HepG2 (cell line): ENCODE measurements around the gene UGT1A4. TPM values are rescaled to one million over a fixed set of nuclear protein-coding genes. Genes with fewer than 3 reads are reported as not detected.
A peak's percentile ranks its signal among the peaks of the same experiment; 100 is the strongest.

Experiments used
- CCAR2 ChIP-seq: fragments of 200-400 bp; formaldehyde crosslinking; optimal IDR thresholded peaks from 2 replicates; pipeline ENCODE3; 2018; ENCODE audit warnings: low read depth, mild to moderate bottlenecking, low read length, moderate library complexity
- CREB3 ChIP-seq: sonication (generic); formaldehyde crosslinking; IDR thresholded peaks from 2 replicates; pipeline ENCODE4 v1.5.0; 2020; ENCODE audit warnings: missing genetic modification reagents
- DRAP1 ChIP-seq: IDR thresholded peaks from 2 replicates; pipeline ENCODE4 v1.6.1; 2016; ENCODE audit warnings: missing genetic modification reagents, missing compliant biosample characterization
- GATAD2A ChIP-seq: IDR thresholded peaks from 2 replicates; pipeline ENCODE4 v1.6.1; 2016
- HOXA5 ChIP-seq: sonication (generic); formaldehyde crosslinking; IDR thresholded peaks from 2 replicates; pipeline ENCODE4 v1.4.0; 2020; ENCODE audit warnings: missing genetic modification reagents
- KAT2B ChIP-seq: fragments of 150-350 bp; IDR thresholded peaks from 2 replicates; pipeline ENCODE4 v1.6.1; 2014; ENCODE audit warnings: low read depth, low read length, borderline replicate concordance
- LBX2 ChIP-seq: sonication (generic); formaldehyde crosslinking; IDR thresholded peaks from 2 replicates; pipeline ENCODE4 v1.5.0; 2020; ENCODE audit warnings: missing genetic modification reagents, mild to moderate bottlenecking, borderline replicate concordance
- MBD4 ChIP-seq: IDR thresholded peaks from 2 replicates; pipeline ENCODE4 v1.6.1; 2012; ENCODE audit warnings: low read length, inconsistent platforms, borderline replicate concordance
- MXI1 ChIP-seq: IDR thresholded peaks from 3 replicates; pipeline ENCODE4 v1.6.1; 2012; ENCODE audit warnings: low read depth, low read length, inconsistent platforms, borderline replicate concordance
- NR1H2 ChIP-seq: sonication (generic); formaldehyde crosslinking; IDR thresholded peaks from 2 replicates; pipeline ENCODE4 v1.8.1; 2022; ENCODE audit warnings: low read depth, missing genetic modification reagents, borderline replicate concordance
- PRDM4 ChIP-seq: sonication (generic); formaldehyde crosslinking; IDR thresholded peaks from 2 replicates; pipeline ENCODE4 v1.9.0; 2021; ENCODE audit warnings: missing genetic modification reagents, borderline replicate concordance
- SP1 ChIP-seq, 2 experiments: fragments of 450-650 bp in 1 of 2; sonication (generic) in 1 of 2; formaldehyde crosslinking in 1 of 2; IDR thresholded peaks; 2 replicates each; pipeline versions ENCODE4 v1.4.0 to v1.6.1; 2016 to 2020; ENCODE audit warnings: missing genetic modification reagents in 1 of 2
- TBX2 ChIP-seq: sonication (generic); formaldehyde crosslinking; IDR thresholded peaks from 2 replicates; pipeline ENCODE4 v1.5.0; 2020; ENCODE audit warnings: missing genetic modification reagents, mild to moderate bottlenecking, borderline replicate concordance
- ZBTB34 ChIP-seq: sonication (generic); formaldehyde crosslinking; IDR thresholded peaks from 2 replicates; pipeline ENCODE4 v1.8.0; 2022; ENCODE audit warnings: mild to moderate bottlenecking, missing genetic modification reagents
- ZFP37 ChIP-seq: sonication (generic); formaldehyde crosslinking; IDR thresholded peaks from 2 replicates; pipeline ENCODE4 v1.4.0; 2020; ENCODE audit warnings: missing genetic modification reagents, borderline replicate concordance
- ZNF552 ChIP-seq: sonication (generic); formaldehyde crosslinking; IDR thresholded peaks from 2 replicates; pipeline ENCODE4 v1.9.0; 2022; ENCODE audit warnings: missing genetic modification reagents, mild to moderate bottlenecking, borderline replicate concordance
- ZNF703 ChIP-seq: sonication (generic); formaldehyde crosslinking; IDR thresholded peaks from 2 replicates; pipeline ENCODE4 v1.5.1; 2020; ENCODE audit warnings: missing genetic modification reagents, mild to moderate bottlenecking, moderate library complexity, borderline replicate concordance
- ZNF775 ChIP-seq: sonication (generic); formaldehyde crosslinking; IDR thresholded peaks from 2 replicates; pipeline ENCODE4 v1.4.0; 2020; ENCODE audit warnings: missing genetic modification reagents, mild to moderate bottlenecking, moderate library complexity, borderline replicate concordance
- ZNF782 ChIP-seq: sonication (generic); formaldehyde crosslinking; IDR thresholded peaks from 2 replicates; pipeline ENCODE4 v1.4.0; 2020; ENCODE audit warnings: missing genetic modification reagents, mild to moderate bottlenecking, borderline replicate concordance
- polyA plus RNA-seq, 8 experiments: library from polyadenylated mRNA; depleted of rRNA in 3 of 8; stranded (reverse) in 7 of 8; unstranded in 1 of 8; fragments of >200 nt; fragmentation: Illumina TruSeq in 4 of 8; extraction: Trizol in 4 of 8; gene quantifications; 2 replicates each; pipeline versions ENCODE4 v1.2.1 to v1.2.3, GENCODE V29; 2011 to 2016; ENCODE audit warnings: low read depth in 4 of 8, missing spikeins in 1 of 8, mixed read lengths in 1 of 8; ENCODE audit not compliant: insufficient read depth in 1 of 8
- total RNA-seq, 5 experiments: library from RNA; depleted of rRNA; stranded (reverse); fragments of >200 nt; fragmentation: Illumina TruSeq; extraction: Trizol; gene quantifications; 2 replicates each; pipeline ENCODE4 v1.2.3, GENCODE V29; 2016; ENCODE audit warnings: low read depth in 1 of 5

UGT1A4 gene
- total and polyA plus RNA-seq, 2 of the 13 experiments (the other 11 are each of a cell fraction or from before 2014, with no cell fraction given), result not detected

- TF ChIP-seq KAT2B (no peak), ZNF703 (CRISPR knock-in tag) (peak; percentile 94; the same call in 1 of the 2 replicates), MXI1 (no peak; the same call in 2 of the 3 replicates), LBX2 (CRISPR knock-in tag) (no peak), ZBTB34 (CRISPR knock-in tag) (0 out of 2 replicates have a peak, but pooled peaks have one; percentile 38), DRAP1 (CRISPR knock-in tag) (peak; percentile 55; the same call in 1 of the 2 replicates), ZNF552 (no peak), GATAD2A (CRISPR knock-in tag) (peak; percentile 94), HOXA5 (CRISPR knock-in tag) (peak; percentile 93), PRDM4 (no peak), NR1H2 (CRISPR knock-in tag) (no peak; the same call in 1 of the 2 replicates), ZNF775 (CRISPR knock-in tag) (peak; percentile 98), CCAR2 (no peak), ZNF782 (CRISPR knock-in tag) (no peak), MBD4 (peak; percentile 93; the same call in 1 of the 2 replicates), ZFP37 (CRISPR knock-in tag) (0 out of 2 replicates have a peak, but pooled peaks have one; percentile 65), SP1 (IDR thresholded peaks at IDR 0.05) (no peak), SP1 (CRISPR knock-in tag; IDR thresholded peaks at IDR 0.05) (no peak), TBX2 (CRISPR knock-in tag) (peak; percentile 100), CREB3 (no peak)
Observed at GRCh38 chr2:233745073-233745755, 26.7 kb downstream of the UGT1A4 start (continued).
